GM13976 (cell line): Measurements from ENCODE around the gene PPP1R15A.
"Not testable (repeated sequence)": the region's sequence is repeated elsewhere in the genome, so short reads cannot be mapped to it uniquely, and the experiment has no call there.

Source experiments
- DNase-seq: peaks from one replicate; pipeline ENCODE4 v3.0.0; 2012; ENCODE audit warnings: low spot score
- in situ Hi-C: fragments of 300-500 bp; cut with MboI; formaldehyde crosslinking; loops from one replicate; pipeline ENCODE4 v1.12.0; 2022; ENCODE audit warnings: low sequenced_read_pairs, mixed read lengths, inconsistent platforms; ENCODE audit not compliant: unreplicated experiment
- TF ChIP-seq, protein P1 (sequence below): IDR thresholded peaks from 2 replicates; pipeline ENCODE4 v1.5.1; 2012; ENCODE audit warnings: borderline replicate concordance, mild to moderate bottlenecking; ENCODE audit not compliant: insufficient read depth; ENCODE audit errors: extremely low read depth, missing control alignments, control extremely low read depth

The PPP1R15A gene

DNA sequence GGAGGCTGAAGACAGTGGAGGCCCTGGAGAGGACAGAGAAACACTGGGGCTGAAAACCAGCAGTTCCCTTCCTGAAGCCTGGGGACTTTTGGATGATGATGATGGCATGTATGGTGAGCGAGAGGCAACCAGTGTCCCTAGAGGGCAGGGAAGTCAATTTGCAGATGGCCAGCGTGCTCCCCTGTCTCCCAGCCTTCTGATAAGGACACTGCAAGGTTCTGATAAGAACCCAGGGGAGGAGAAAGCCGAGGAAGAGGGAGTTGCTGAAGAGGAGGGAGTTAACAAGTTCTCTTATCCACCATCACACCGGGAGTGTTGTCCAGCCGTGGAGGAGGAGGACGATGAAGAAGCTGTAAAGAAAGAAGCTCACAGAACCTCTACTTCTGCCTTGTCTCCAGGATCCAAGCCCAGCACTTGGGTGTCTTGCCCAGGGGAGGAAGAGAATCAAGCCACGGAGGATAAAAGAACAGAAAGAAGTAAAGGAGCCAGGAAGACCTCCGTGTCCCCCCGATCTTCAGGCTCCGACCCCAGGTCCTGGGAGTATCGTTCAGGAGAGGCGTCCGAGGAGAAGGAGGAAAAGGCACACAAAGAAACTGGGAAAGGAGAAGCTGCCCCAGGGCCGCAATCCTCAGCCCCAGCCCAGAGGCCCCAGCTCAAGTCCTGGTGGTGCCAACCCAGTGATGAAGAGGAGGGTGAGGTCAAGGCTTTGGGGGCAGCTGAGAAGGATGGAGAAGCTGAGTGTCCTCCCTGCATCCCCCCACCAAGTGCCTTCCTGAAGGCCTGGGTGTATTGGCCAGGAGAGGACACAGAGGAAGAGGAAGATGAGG is 1.5 kb downstream of the PPP1R15A start:
- DNase-seq: no peak
- TF ChIP-seq, protein P1, sequence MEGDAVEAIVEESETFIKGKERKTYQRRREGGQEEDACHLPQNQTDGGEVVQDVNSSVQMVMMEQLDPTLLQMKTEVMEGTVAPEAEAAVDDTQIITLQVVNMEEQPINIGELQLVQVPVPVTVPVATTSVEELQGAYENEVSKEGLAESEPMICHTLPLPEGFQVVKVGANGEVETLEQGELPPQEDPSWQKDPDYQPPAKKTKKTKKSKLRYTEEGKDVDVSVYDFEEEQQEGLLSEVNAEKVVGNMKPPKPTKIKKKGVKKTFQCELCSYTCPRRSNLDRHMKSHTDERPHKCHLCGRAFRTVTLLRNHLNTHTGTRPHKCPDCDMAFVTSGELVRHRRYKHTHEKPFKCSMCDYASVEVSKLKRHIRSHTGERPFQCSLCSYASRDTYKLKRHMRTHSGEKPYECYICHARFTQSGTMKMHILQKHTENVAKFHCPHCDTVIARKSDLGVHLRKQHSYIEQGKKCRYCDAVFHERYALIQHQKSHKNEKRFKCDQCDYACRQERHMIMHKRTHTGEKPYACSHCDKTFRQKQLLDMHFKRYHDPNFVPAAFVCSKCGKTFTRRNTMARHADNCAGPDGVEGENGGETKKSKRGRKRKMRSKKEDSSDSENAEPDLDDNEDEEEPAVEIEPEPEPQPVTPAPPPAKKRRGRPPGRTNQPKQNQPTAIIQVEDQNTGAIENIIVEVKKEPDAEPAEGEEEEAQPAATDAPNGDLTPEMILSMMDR: no peak
- in situ Hi-C loops: loop anchor here (5.0 kb wide), 1 partner anchor 99 kb away; no protein-coding TSS in a partner anchor

DNA sequence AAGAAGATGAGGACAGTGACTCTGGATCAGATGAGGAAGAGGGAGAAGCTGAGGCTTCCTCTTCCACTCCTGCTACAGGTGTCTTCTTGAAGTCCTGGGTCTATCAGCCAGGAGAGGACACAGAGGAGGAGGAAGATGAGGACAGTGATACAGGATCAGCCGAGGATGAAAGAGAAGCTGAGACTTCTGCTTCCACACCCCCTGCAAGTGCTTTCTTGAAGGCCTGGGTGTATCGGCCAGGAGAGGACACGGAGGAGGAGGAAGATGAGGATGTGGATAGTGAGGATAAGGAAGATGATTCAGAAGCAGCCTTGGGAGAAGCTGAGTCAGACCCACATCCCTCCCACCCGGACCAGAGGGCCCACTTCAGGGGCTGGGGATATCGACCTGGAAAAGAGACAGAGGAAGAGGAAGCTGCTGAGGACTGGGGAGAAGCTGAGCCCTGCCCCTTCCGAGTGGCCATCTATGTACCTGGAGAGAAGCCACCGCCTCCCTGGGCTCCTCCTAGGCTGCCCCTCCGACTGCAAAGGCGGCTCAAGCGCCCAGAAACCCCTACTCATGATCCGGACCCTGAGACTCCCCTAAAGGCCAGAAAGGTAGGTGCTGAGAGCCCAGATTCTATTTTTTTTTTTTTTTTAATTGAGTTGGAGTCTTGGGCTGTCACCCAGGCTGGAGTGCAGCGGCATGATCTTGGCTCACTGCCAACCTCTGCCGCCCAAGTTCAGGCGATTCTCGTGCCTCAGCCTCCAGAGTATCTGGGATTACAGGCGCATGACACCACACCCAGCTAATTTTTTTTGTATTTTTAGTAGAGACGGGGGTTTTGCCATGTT is 2.3 kb downstream of the PPP1R15A start:
- TF ChIP-seq, protein P1: no peak
- DNase-seq: no peak
- in situ Hi-C loops: loop anchor here (5.0 kb wide), 1 partner anchor 98 kb away; no protein-coding TSS in a partner anchor

DNA sequence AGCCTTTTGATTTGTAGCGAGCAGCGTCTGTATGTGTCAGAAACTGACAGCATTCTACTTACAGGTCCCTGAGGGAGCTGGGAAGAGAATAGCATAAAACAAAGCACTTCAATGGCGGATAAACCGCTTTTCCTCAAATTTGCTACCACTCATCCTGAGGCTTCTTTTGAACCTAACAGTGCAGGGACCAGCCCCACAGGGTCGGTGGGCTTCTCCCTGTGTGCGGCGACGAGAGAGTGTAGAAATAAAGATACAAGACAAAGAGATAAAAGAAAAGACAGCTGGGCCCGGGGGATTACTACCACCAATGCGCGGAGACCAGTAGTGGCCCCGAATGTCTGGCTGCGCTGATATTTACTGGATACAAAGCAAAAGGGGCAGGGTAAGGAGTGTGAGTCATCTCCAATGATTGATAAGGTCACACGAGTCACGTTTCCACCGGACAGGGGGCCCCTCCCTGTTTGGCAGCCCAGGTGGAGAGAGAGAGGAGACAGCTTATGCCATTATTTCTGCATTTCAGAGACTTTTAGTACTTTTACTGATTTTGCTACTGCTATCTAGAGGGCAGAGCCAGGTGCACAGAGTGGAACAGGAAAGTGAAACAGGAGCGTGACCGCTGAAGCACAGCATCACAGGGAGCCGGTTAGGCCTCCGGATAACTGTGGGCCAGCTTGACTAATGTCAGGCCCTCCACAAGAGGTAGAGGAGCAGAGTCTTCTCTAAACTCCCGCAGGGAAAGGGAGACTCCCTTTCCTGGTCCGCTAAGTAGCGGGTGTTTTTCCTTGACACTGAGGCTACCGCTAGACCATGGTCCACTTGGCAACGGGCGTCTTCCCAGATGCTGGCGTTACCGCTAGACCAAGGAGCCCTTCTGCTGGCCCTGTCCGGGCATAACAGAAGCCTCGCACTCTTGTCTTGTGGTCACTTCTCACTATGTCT is 4.1 kb downstream of the PPP1R15A start:
- DNase-seq, in situ Hi-C loops: not testable (repeated sequence)

DNA sequence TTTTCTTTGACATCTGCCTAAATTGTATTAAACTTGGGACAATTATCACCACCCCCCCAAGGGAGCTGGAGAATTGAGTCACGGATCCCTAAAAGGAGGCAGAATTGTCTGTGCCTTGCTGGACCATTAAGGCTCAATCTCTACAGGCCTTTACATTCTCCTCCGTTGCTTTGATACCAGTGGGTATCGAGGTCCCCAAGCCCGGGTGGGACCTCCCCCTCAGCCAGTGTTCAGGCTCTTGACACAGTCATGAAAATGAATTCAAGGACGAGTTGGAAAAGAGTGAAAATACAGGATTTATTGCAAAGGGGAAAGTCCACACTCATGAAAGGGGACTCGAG is 5.6 kb downstream of the PPP1R15A start:
- TF ChIP-seq, protein P1: no peak
- in situ Hi-C loops: no loop called here
- DNase-seq: no peak

DNA sequence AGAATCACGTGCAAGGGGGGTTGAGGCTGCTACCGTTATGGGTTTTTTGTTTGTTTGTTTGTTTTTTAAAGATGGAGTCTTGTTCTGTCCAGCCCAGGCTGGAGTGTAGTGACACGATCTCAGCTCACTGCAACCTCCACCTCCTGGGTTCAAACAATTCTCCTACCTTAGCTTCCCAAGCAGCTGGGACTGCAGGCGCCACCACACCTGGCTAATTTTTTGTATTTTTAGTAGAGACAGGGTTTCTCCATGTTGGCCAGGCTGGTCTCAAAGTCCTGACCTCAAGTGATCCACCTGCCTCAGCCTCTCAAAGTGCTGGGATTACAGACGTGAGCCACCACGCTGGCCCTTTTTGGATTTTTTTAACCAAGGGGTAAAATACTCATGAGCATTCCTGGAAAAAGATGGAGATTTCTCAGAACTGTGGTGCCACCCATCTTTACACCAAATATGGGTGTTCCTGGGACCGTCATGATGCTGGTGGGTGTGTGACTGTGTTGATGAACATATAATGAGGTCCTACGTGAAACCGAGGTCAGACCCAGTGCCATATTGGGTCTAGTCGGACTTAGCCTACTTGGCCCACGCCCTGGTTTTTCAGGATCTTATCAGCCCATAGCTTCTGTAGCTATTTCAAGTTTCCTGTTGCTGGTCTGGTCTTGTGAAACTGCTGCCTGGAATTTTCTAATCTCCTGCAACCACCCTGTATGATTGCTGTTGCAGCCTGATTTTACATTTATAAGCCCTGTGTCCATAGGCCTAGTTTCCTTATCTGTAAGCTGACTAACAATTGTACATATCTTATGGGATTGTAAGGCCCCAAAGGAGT is 6.2 kb downstream of the PPP1R15A start:
- in situ Hi-C loops: no loop called here
- DNase-seq: no peak
- TF ChIP-seq, protein P1: no peak

DNA sequence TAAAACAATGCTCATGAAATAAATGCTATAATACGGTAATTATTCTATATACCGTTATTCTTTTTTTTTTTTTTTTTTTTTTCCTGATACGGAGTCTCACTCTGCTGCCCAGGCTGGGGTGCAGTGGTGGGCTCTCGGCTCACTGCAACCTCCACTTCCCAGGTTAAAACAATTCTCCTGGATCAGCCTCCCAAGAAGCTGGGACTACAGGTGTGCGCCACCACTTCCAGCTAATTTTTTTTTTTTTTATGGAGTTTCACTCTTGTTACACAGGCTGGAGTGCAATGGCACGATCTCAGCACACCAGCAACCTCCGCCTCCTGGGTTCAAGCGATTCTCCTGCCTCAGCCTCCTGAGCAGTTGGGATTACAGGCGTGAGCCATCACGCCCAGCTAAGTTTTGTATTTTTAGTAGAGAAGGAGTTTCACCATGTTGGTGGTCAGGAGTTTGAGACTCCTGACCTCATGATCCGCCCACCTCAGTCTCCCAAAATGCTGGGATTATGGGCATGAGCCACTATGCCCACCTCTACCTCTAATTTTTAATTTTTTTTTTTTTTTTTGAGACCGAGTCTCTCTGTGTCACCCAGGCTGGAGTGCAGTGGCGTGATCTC is 6.9 kb downstream of the PPP1R15A start:
- TF ChIP-seq, protein P1: no peak
- no peak for DNase-seq
- in situ Hi-C loops: no loop called here

DNA sequence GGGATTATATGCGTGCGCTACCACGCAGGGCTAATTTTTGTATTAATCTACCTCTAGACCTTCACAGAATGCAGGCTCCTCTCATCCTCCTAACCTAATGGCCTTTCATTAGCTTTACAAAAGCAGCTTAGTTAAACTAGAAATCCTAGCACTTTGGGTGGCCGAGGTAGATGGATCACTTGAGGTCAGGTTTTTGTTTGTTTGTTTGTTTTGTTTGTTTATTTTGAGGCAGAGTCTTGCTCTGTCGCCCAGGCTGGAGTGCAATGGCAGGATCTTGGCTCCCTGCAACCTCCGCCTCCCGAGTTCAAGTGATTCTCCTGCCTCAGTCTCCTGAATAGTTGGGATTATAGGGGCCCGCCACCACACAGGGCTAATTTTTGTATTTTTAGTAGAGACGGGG is 7.5 kb downstream of the PPP1R15A start:
- in situ Hi-C loops, DNase-seq: not testable (repeated sequence)
